Hippocampal formation (tissue), 2 donors: ENCODE data around the gene IGLON5.

ENCODE experiments used
- DNase-seq, 2 donors: peaks; one replicate each; lab custom pipeline; 2025; lab: John Stamatoyannopoulos, UW

The IGLON5 gene

DNA sequence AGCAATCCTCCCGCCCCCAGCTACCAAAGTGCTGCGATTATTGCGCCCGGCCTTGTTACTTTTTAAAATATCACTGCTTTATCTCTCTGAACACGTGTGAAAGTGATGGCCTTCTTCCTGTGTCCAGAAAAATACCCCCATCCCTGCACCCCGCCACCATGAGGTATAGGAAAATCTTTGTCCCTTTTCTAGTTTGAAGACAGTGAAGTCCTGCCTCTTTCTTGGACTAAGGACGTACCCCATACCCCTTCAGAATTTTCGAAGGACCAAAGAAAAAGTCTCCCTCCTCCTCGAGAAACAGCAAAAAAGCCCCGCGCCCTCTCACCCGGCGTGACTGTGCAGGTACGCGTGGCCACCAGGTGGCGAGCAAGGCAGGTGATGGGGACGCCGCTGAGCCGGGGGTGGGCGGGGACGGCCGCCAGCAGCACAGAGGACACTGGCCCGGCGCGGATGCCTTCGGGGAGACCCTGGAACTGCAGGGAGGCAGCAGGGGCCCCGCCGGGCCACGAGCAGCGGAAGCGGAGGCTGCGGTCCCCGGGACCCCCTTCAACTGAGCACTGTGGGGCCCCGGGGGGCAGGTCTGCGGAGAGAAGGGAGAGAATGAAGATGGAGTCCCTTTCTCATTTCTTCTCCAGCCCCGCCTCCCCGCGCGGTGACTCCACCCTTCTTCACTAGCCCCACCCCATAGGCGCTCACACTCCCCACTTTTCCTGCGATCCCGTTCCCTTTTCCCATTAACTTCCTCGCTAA lies 27.3 kb downstream of the IGLON5 start:
- DNase-seq: peak; percentile 30 to 63

GRCh38 chr19:51339313-51339686 lies 27.9 kb downstream of the IGLON5 start:
- DNase-seq: no peak

DNA sequence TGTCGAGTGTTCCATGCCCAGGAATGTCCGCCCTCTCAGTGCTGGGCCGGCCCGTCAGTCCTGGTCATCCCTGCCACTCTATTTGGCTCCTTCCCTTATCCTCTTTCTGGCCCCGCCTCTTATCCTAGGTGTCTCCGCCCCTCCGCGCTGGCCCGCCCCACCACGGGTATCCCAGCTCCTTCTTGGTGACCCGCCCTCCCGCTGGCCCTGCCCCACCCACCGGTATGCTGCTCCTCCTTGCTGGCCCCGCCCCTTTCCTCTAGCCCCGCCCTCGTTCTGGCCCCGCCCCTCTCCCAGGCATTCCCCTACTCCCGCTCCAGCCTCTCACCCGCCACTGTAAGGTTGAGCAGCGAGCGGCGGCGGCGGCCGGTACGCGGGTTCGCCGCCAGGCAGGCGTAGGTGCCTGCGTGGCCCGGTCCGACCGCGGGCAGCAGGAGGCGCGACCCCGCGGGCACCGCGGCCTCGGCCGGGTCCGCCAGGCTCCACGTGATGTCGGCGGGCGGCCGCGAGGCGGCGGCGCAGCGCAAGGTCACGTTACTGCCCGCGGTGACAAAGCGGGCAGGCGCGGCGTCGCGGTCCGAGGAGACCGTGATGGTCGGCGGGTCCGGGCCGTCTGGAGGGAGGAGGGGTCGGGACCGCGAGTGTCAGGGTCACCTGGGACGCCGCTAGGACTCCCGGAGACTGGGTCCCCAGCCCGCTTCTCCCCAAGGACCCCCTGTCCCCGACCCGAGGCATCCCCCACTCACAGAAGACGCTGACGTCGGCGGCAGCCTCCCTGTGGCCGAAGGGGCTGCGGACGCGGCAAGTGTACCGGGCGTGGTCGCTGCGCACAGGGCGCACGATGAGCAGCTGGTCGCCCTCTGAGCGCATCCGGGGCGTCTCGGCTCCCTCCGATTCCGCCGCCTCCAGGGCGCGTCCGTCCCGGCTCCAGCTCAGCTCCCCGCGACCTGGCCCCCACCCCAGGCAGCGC lies 28.5 kb downstream of the IGLON5 start:
- peak; percentile 88 to 94 for DNase-seq

DNA sequence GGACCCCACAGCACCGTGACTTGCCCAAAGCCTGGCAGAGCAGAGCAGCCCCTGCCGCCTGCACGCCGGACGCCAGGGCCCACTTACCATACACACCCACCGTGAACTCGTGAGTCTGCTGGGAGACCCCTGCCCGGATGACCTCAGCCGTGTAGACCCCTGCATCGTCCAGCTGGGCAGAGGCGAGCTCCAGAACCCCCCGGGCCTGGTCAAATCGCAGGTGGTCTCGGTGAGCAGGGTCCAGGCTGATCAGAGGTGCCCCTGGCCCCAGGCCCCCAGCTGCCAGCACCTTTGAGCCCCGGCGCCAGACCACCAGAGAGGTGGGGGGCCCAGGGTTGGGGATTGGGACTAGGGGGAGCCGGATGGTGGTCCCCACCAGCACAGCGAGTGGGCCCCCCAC lies 29.6 kb downstream of the IGLON5 start:
- DNase-seq: no peak

- no peak for DNase-seq
Measured at GRCh38 chr19:51341976-51342580, 30.6 kb downstream of the IGLON5 start, which contains the start of gene VSIG10L. Gene VSIG10L, minus strand, starts transcription at chr19:51342139. Its CDS starts 15 bp downstream, at chr19:51342124.

- DNase-seq: no peak
Measured at GRCh38 chr19:51342631-51343569, 31.5 kb downstream of the IGLON5 start.

DNA sequence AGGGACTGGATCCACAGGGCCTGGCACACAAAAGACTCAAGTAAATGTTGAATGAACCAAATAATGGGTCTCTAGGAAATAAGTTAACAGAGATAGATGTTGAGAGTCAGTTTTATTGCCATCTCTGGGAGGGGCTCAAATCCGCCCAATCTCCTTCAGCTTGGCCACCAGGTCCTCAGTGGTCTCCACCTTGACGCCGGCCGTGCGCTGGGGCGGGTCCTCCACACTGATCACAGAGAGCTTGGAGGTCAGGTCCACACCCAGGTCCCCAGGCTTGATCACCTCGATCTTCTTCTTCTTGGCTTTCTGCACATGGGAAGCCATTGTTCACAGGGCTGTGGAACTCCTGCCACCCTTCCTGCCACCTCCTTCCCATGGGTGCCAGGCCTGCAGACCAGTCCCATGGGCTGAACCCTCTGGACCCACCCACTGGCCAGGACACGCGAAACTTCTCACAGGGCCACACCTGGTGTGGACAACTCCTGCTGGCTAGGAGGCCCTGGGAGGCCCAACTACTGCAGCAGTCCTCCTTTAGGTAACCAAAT lies 33.7 kb downstream of the IGLON5 start:
- no peak for DNase-seq

- DNase-seq: no peak
Measured at GRCh38 chr19:51346742-51347141, 35.3 kb downstream of the IGLON5 start.

GRCh38 chr19:51347209-51347928 lies 35.9 kb downstream of the IGLON5 start:
- no peak for DNase-seq

- no peak for DNase-seq
Measured at GRCh38 chr19:51351266-51351990, 40.0 kb downstream of the IGLON5 start.

- no peak for DNase-seq
Measured at GRCh38 chr19:51352783-51353360, 41.4 kb downstream of the IGLON5 start.

GRCh38 chr19:51354103-51354741 lies 42.8 kb downstream of the IGLON5 start:
- no peak for DNase-seq

GRCh38 chr19:51354742-51355148 lies 43.3 kb downstream of the IGLON5 start:
- DNase-seq: peak; percentile 56 to 62

DNA sequence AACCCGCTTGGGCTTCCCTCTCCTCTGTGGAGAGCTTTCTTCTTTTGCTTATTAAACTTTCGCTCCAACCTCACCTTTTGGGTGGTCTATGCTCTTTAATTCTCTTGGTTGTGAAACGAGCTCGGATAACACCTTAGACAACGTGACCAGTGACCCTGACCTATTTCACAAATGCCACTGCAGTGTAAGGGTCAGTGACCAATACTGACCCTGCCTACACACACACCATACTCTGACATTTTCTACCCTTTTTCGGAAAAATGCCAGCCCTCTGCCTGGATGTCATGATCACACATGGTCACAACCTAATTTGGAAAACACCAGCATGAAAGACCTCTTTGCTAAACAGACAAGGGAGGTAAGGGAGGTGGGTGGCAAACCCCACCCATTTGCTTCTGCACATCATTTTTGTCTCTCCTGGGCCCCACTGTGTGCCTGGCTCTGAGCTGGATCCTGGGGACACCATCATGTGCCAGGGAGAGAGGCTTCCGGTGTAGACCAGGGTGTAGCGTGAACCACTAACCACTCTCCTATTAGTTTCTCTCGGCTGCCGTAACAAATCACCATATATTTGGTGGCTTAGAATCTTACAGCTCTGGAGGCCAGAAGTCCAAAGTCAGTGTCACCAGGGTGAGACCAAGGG lies 44.8 kb downstream of the IGLON5 start:
- no peak for DNase-seq

GRCh38 chr19:51357952-51358351 lies 46.5 kb downstream of the IGLON5 start:
- DNase-seq: no peak

- no peak for DNase-seq
Measured at GRCh38 chr19:51359294-51359693, 47.9 kb downstream of the IGLON5 start.

DNA sequence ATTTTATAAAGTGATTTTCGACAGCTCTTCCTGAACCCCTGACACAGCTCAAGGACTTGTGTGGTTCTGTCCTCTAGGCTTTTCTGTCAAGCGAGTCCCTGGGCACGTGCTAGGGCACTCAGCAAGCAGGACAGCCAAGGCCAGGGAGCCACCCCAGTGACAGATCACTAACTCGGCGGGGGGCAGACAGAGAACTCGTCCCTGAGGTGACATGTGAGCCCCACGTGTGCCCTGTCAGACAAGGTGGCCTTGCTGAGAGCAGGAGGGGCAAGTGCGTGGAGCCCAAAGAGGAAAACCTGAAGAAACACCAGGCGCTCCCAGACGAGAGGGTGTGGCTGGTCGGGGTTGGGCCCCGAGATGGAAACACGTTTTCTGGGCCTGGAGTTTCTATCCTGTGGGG lies 49.8 kb downstream of the IGLON5 start:
- DNase-seq: no peak
